GM19099 (cell line): Measurements from ENCODE around the gene IDH3G.

Experiments used
- POLR2A ChIP-seq: IDR thresholded peaks from 3 replicates; pipeline ENCODE4 v1.6.1; 2011; ENCODE audit warnings: low read depth; ENCODE audit not compliant: insufficient read length; ENCODE audit errors: extremely low read depth

Gene IDH3G

GRCh38 chrX:153764786-153765137, 29.4 kb downstream of the IDH3G start:
- no peak for TF ChIP-seq POLR2A

- TF ChIP-seq POLR2A = no peak
These were observed 30.0 kb downstream of the IDH3G start, which contains the start of gene PLXNB3 for GRCh38 chrX:153763989-153764755. Gene PLXNB3, plus strand, starts transcription at chrX:153764249. Its CDS starts 1,287 bp downstream, at chrX:153765536.

GRCh38 chrX:153763298-153763932, 30.8 kb downstream of the IDH3G start:
- TF ChIP-seq POLR2A = no peak

GRCh38 chrX:153762626-153763173, 31.5 kb downstream of the IDH3G start:
- no peak for TF ChIP-seq POLR2A

- no peak for TF ChIP-seq POLR2A
These were observed 32.3 kb downstream of the IDH3G start for GRCh38 chrX:153761863-153762262.

GRCh38 chrX:153755136-153755535, 39.0 kb downstream of the IDH3G start:
- TF ChIP-seq POLR2A = no peak

- TF ChIP-seq POLR2A = no peak
These were observed 43.9 kb downstream of the IDH3G start for GRCh38 chrX:153750127-153750774.

GRCh38 chrX:153746359-153746758, 47.8 kb downstream of the IDH3G start:
- TF ChIP-seq POLR2A = no peak

- no peak for TF ChIP-seq POLR2A
These were observed 49.7 kb downstream of the IDH3G start for GRCh38 chrX:153744210-153745066.

GRCh38 chrX:153741446-153741845, 52.7 kb downstream of the IDH3G start:
- no peak for TF ChIP-seq POLR2A

GRCh38 chrX:153740631-153741222, 53.4 kb downstream of the IDH3G start:
- no peak for TF ChIP-seq POLR2A

GRCh38 chrX:153739754-153740486, 54.3 kb downstream of the IDH3G start:
- TF ChIP-seq POLR2A = no peak

- TF ChIP-seq POLR2A = no peak
These were observed 56.0 kb downstream of the IDH3G start for GRCh38 chrX:153738056-153738605.

- TF ChIP-seq POLR2A = no peak
These were observed 57.2 kb downstream of the IDH3G start for GRCh38 chrX:153736871-153737441.
